HepG2 (cell line): ENCODE measurements around the gene KIF23. TPM values are rescaled to one million over a fixed set of nuclear protein-coding genes. Genes with fewer than 3 reads are reported as not detected.

Experiments used
- ATAC-seq: fragments of 200-7000 bp; cut with Tn5 transposase; 3 replicates; pipeline ENCODE4 v1.9.1; 2020; ENCODE audit warnings: mild to moderate bottlenecking, moderate library complexity
- BruUV-seq: library from RNA; stranded (reverse); fragments of 400-500 nt; replicated peaks from 2 replicates; lab custom pipeline; 2021; lab: Mats Ljungman, UMichigan
- CTCF ChIA-PET: fragments of 300-600 bp; formaldehyde crosslinking; extraction: SDS; loops from one replicate; lab custom pipeline; 2021; ENCODE audit warnings: low total read pairs, inconsistent platforms, low intra/inter-chr PET ratio; lab: Yijun Ruan, JAX
- POLR2A ChIA-PET: fragments of 350-600 bp; sonication (Branson Sonifier 250); formaldehyde crosslinking; loops from one replicate; lab custom pipeline; 2020; ENCODE audit warnings: antibody characterized with exemption, inconsistent platforms; lab: Yijun Ruan, JAX
- DNase-seq: peaks from one replicate; pipeline ENCODE4 v3.0.0-alpha.2; 2015; ENCODE audit warnings: low spot score
- FAIRE-seq: peaks from 3 replicates; lab custom pipeline; 2011; peaks lifted over from hg19 to GRCh38; lab: Jason Lieb, UNC
- H2AFZ ChIP-seq: one replicate; pipeline ENCODE4 v1.6.1; 2011; ENCODE audit warnings: low read length, inconsistent platforms
- H3K27ac ChIP-seq: fragments of 300-600 bp; 3 replicates; pipeline ENCODE4 v1.8.0; 2011; ENCODE audit warnings: mixed run types, mild to moderate bottlenecking, mixed read lengths, low read length, inconsistent platforms; ENCODE audit not compliant: insufficient read depth; ENCODE audit errors: extremely low read length
- H3K27me3 ChIP-seq, 2 experiments: fragments of 200-600 bp in 1 of 2; 2 replicates in 1 of 2; 3 replicates in 1 of 2; pipeline versions ENCODE4 v1.6.0 to v1.8.0; 2011; ENCODE audit warnings: low read length in 2 of 2, mild to moderate bottlenecking in 2 of 2, moderate library complexity in 2 of 2, inconsistent platforms in 1 of 2; ENCODE audit not compliant: insufficient read depth in 2 of 2, control insufficient read depth in 1 of 2
- H3K36me3 ChIP-seq, 2 experiments: fragments of 200-600 bp in 1 of 2; replicated peaks in 1 of 2; 2 replicates in 1 of 2; 3 replicates in 1 of 2; pipeline versions ENCODE4 v1.5.1 to v1.8.0; 2011; ENCODE audit warnings: low read length in 2 of 2, inconsistent platforms in 1 of 2; ENCODE audit not compliant: insufficient read depth in 2 of 2, control insufficient read depth in 1 of 2
- H3K4me1 ChIP-seq: 2 replicates; pipeline ENCODE4 v1.5.1; 2012; ENCODE audit warnings: low read length, inconsistent platforms; ENCODE audit not compliant: insufficient read depth
- H3K4me2 ChIP-seq: 2 replicates; pipeline ENCODE4 v1.6.0; 2011; ENCODE audit warnings: low read depth, low read length, inconsistent platforms
- H3K4me3 ChIP-seq, 3 experiments: fragments of 200-600 bp in 1 of 3; sonication (generic), shearing (Covaris generic) in 1 of 3; replicated peaks in 1 of 3; 2 replicates each; pipeline ENCODE4 v1.5.1; 2011 to 2016; ENCODE audit warnings: low read length in 3 of 3, inconsistent platforms in 2 of 3, low read depth in 2 of 3, mild to moderate bottlenecking in 2 of 3, control low read depth in 1 of 3, mixed read lengths in 1 of 3; ENCODE audit not compliant: insufficient read depth in 1 of 3
- H3K79me2 ChIP-seq: one replicate; pipeline ENCODE4 v1.6.1; 2011; ENCODE audit warnings: low read length, inconsistent platforms; ENCODE audit not compliant: insufficient read depth
- H3K9ac ChIP-seq: 2 replicates; pipeline ENCODE4 v1.6.0; 2011; ENCODE audit warnings: mild to moderate bottlenecking, low read depth, low read length, inconsistent platforms; ENCODE audit not compliant: insufficient read depth
- H3K9me3 ChIP-seq: 2 replicates; pipeline ENCODE4 v1.5.1; 2012; ENCODE audit warnings: mild to moderate bottlenecking, low read length
- H4K20me1 ChIP-seq: 2 replicates; pipeline ENCODE4 v1.6.0; 2011; ENCODE audit warnings: inconsistent platforms, mild to moderate bottlenecking, low read length, moderate library complexity; ENCODE audit not compliant: insufficient read depth
- MAFF ChIP-seq: IDR thresholded peaks from 2 replicates; pipeline ENCODE4 v1.6.1; 2011; ENCODE audit warnings: low read depth, low read length, improper control_type of control experiment
- MAFK ChIP-seq, 2 experiments: IDR thresholded peaks in 1 of 2; conservative IDR thresholded peaks in 1 of 2; 2 replicates each; pipeline ENCODE4 v1.6.1; 2011; ENCODE audit warnings: improper control_type of control experiment in 2 of 2, low read length in 2 of 2
- MEIS2 ChIP-seq: sonication (generic); formaldehyde crosslinking; IDR thresholded peaks from 2 replicates; pipeline ENCODE4 v1.9.0; 2021; ENCODE audit warnings: mild to moderate bottlenecking, missing genetic modification reagents
- TGIF2 ChIP-seq: IDR thresholded peaks from 2 replicates; pipeline ENCODE4 v1.6.1; 2016; ENCODE audit warnings: control low read depth, missing compliant biosample characterization
- ZFP37 ChIP-seq: sonication (generic); formaldehyde crosslinking; IDR thresholded peaks from 2 replicates; pipeline ENCODE4 v1.4.0; 2020; ENCODE audit warnings: missing genetic modification reagents, borderline replicate concordance
- WGBS: methylation state at CpG from one replicate; pipeline ENCODE4 v1.1.6; 2017; ENCODE audit warnings: low lambda C conversion rate; 5-methylcytosine and 5-hydroxymethylcytosine counted together
- in situ Hi-C: cut with HindIII; loops from 2 replicates; pipeline ENCODE4 v1.10.0; 2017; ENCODE audit warnings: low pct_unique_long_range_greater_than_20kb; ENCODE audit not compliant: extremely low pct_ligation_motif_present
- intact Hi-C: fragments of 100-400 bp; cut with micrococcal nuclease; formaldehyde crosslinking; loops from one replicate; pipeline ENCODE4 v1.10.0; 2022; ENCODE audit not compliant: unreplicated experiment
- polyA plus RNA-seq, 8 experiments: library from polyadenylated mRNA; depleted of rRNA in 3 of 8; stranded (reverse) in 7 of 8; unstranded in 1 of 8; fragments of >200 nt; fragmentation: Illumina TruSeq in 4 of 8; extraction: Trizol in 4 of 8; gene quantifications; 2 replicates each; pipeline versions ENCODE4 v1.2.1 to v1.2.3, GENCODE V29; 2011 to 2016; ENCODE audit warnings: low read depth in 4 of 8, missing spikeins in 1 of 8, mixed read lengths in 1 of 8; ENCODE audit not compliant: insufficient read depth in 1 of 8
- total RNA-seq, 5 experiments: library from RNA; depleted of rRNA; stranded (reverse); fragments of >200 nt; fragmentation: Illumina TruSeq; extraction: Trizol; gene quantifications; 2 replicates each; pipeline ENCODE4 v1.2.3, GENCODE V29; 2016; ENCODE audit warnings: low read depth in 1 of 5
- TF ChIP-seq, protein P1 (sequence below): sonication (generic); formaldehyde crosslinking; IDR thresholded peaks from 2 replicates; pipeline ENCODE4 v1.4.0; 2020; ENCODE audit warnings: missing genetic modification reagents, mild to moderate bottlenecking, borderline replicate concordance

The KIF23 gene
- total and polyA plus RNA-seq, 2 of the 13 experiments (the other 11 are each of a cell fraction or from before 2014, with no cell fraction given), result 11.3 to 38.1 TPM

DNA sequence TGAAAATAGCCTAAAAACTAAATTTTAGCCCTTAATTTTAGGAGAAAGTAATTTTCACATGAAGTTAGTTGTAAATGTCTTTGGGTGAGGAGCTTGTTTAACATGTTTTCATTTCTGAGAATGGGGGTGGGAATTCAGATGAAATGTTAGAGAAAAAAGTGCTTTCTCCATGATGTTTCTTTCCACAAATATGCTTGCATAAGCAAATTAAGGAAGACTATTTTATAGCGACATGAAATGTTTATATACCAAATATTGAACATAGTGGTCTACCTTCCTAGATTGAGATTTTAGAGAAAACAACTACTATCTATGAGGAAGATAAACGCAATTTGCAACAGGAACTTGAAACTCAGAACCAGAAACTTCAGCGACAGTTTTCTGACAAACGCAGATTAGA lies 25.5 kb downstream of the KIF23 start:
- no peak overlapping the region for H3K27ac ChIP-seq
- no peak for DNase-seq
- ChIA-PET POLR2A (interaction anchor here (1.3 kb wide), 1 partner anchor 13 kb away, joined by 6 read pairs; the partner anchor contains the start of gene RPLP1), CTCF (no interaction called here)
- no peak overlapping the region for H3K4me2 ChIP-seq
- TF ChIP-seq MAFK (conservative IDR thresholded peaks at IDR 0.05 in 1 of 2, IDR thresholded peaks at IDR 0.05 in 1 of 2; ENCODE audit: low read length in 2 of 2) (peak; percentile 84 to 94), MEIS2 (CRISPR knock-in tag) (no peak), MAFF (peak; percentile 91)
- TF ChIP-seq, protein P1, sequence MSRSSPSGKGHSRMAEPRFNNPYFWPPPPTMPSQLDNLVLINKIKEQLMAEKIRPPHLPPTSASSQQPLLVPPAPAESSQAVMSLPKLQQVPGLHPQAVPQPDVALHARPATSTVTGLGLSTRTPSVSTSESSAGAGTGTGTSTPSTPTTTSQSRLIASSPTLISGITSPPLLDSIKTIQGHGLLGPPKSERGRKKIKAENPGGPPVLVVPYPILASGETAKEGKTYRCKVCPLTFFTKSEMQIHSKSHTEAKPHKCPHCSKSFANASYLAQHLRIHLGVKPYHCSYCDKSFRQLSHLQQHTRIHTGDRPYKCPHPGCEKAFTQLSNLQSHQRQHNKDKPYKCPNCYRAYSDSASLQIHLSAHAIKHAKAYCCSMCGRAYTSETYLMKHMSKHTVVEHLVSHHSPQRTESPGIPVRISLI, result no peak
- H3K4me3 ChIP-seq, result no peak overlapping the region
- no peak overlapping the region for H2AFZ ChIP-seq
- no peak for FAIRE-seq
- no peaks in the 10 kb centered on the region for H3K4me1 ChIP-seq
- peaks cover 7 to 68% of the 10 kb centered on the region in 2 experiments for H3K36me3 ChIP-seq
- no peak overlapping the region for H3K9ac ChIP-seq
- no TSS peak for BruUV-seq
- H3K79me2 ChIP-seq, result no peaks in the 10 kb centered on the region
- no peaks in the 10 kb centered on the region for H3K27me3 ChIP-seq
- no peak for ATAC-seq
- in situ Hi-C loops (no loop called here), intact Hi-C loops (no loop called here)
- over 99% methylated on average over 4 of the region's 4 CpGs for WGBS
- H4K20me1 ChIP-seq, result no peaks in the 10 kb centered on the region
- H3K9me3 ChIP-seq, result no peaks in the 10 kb centered on the region

DNA sequence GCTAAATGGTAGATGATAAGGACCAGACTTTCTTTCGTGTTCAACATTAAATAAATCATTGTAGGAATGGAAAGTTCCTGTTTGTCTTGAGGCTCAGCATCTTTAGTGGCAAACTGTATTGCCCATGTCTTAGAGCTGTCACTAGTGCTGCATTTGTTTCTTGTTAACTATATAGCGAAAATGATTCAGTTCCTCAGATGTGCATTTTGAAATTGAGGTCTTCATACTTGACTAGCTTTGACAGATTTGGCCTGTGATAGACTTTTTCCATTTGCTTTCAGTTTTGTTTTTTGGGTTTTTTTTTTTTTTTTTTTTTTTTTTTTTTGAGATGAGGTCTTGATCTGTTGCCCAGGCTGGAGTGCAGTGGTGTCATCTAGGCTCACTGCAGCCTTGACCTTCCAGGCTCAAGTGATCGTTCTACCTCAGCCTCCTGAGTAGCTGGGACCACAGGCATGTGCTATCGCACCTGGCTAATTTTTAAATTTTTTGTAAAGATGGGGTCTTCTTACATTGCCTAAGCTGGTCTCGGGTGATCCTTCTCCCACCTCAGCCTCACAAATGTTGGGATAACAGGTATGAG lies 29.0 kb downstream of the KIF23 start:
- Histone ChIP-seq H3K79me2 (no peaks in the 10 kb centered on the region), H3K4me1 (no peaks in the 10 kb centered on the region), H2AFZ (no peak overlapping the region), H3K27me3 (no peaks in the 10 kb centered on the region), H4K20me1 (no peaks in the 10 kb centered on the region), H3K4me2 (no peak overlapping the region), H3K27ac (no peak overlapping the region), H3K9ac (no peak overlapping the region), H3K36me3 (peaks cover 7 to 68% of the 10 kb centered on the region in 2 experiments), H3K9me3 (no peaks in the 10 kb centered on the region), H3K4me3 (no peak overlapping the region)
- DNase-seq, result no peak
- intact Hi-C loops, result no loop called here
- ChIA-PET POLR2A (interaction anchor here (0.6 to 1.1 kb wide), 2 partner anchors 9 to 20 kb away, joined by 3 to 4 read pairs; partner anchors contain the start of gene RPLP1), CTCF (no interaction called here)
- in situ Hi-C loops, result no loop called here
- TF ChIP-seq ZFP37 (CRISPR knock-in tag), result no peak
- no peak for TF ChIP-seq TGIF2 (CRISPR knock-in tag)
- FAIRE-seq, result no peak
- whole genome bisulfite sequencing, result 95% methylated on average over 5 of the region's 5 CpGs
- no TSS peak for BruUV-seq
- ATAC-seq, result no peak
